Measurements from ENCODE around the gene CDC42EP4. TPM values are rescaled to one million over a fixed set of nuclear protein-coding genes. Genes with fewer than 3 reads are reported as not detected.

The CDC42EP4 gene
- total RNA-seq, 4 donors from 2014 or later: 93.3 to 121 (median 117) TPM

- DNase-seq (ENCODE audit: low spot score in 2 of 2): peak; percentile 58 to 75
- no peak for TF ChIP-seq EP300 (IDR thresholded peaks at IDR 0.05)
- no peak for TF ChIP-seq POLR2A (IDR thresholded peaks at IDR 0.05)
- TF ChIP-seq CTCF (IDR thresholded peaks at IDR 0.05): no peak
These were observed 20.5 kb downstream of the CDC42EP4 start for GRCh38 chr17:73291260-73291801.

GRCh38 chr17:73290399-73291259 lies 21.2 kb downstream of the CDC42EP4 start:
- peak overlapping the region; percentile 76 to 99 (median 88) for H3K27ac ChIP-seq
- H3K9me3 ChIP-seq: no peaks in the 10 kb centered on the region
- TF ChIP-seq CTCF (IDR thresholded peaks at IDR 0.05) (no peak), EP300 (IDR thresholded peaks at IDR 0.05) (no peak), POLR2A (IDR thresholded peaks at IDR 0.05) (no peak)
- H3K27me3 ChIP-seq: no peaks in the 10 kb centered on the region
- no peak overlapping the region for H3K4me3 ChIP-seq
- no peak for DNase-seq (ENCODE audit: low spot score in 2 of 2)
- peaks cover 6 to 100% (median 83%) of the 10 kb centered on the region in 4 donors for H3K4me1 ChIP-seq
- peaks cover 0 to 8% (median 0%) of the 10 kb centered on the region in 3 donors for H3K36me3 ChIP-seq
- 71 to 76% methylated on average over 15 to 16 of the region's 16 CpGs for WGBS, 2 donors

More at GRCh38 chr17:73291260-73291801, 20.5 kb downstream of the CDC42EP4 start:
- peak overlapping the region; percentile 76 to 99 (median 88) for H3K27ac ChIP-seq
- H3K4me1 ChIP-seq: peaks cover 6 to 100% (median 76%) of the 10 kb centered on the region in 4 donors
- H3K9me3 ChIP-seq: no peaks in the 10 kb centered on the region
- no peaks in the 10 kb centered on the region for H3K27me3 ChIP-seq
- 31 to 38% methylated on average over 8 of the region's 8 CpGs for WGBS, 2 donors
- peak overlapping the region in 2 of 4 donors; percentile 30 to 39 for H3K4me3 ChIP-seq
- peaks cover 0 to 1% (median 0%) of the 10 kb centered on the region in 3 donors for H3K36me3 ChIP-seq

- 47 to 49% methylated on average over 7 of the region's 7 CpGs for WGBS, 2 donors
- Histone ChIP-seq H3K27me3 (no peaks in the 10 kb centered on the region), H3K27ac (peak overlapping the region; percentile 76 to 99 (median 88)), H3K9me3 (no peaks in the 10 kb centered on the region), H3K4me1 (peaks cover 6 to 100% (median 91%) of the 10 kb centered on the region in 4 donors), H3K36me3 (peaks cover 0 to 18% (median 0%) of the 10 kb centered on the region in 3 donors), H3K4me3 (no peak overlapping the region)
- TF ChIP-seq CTCF (IDR thresholded peaks at IDR 0.05): no peak
- no peak for TF ChIP-seq POLR2A (IDR thresholded peaks at IDR 0.05)
- no peak for TF ChIP-seq EP300 (IDR thresholded peaks at IDR 0.05)
- DNase-seq (ENCODE audit: low spot score in 2 of 2): no peak
These were observed 22.1 kb downstream of the CDC42EP4 start for GRCh38 chr17:73289549-73290254.

DNA sequence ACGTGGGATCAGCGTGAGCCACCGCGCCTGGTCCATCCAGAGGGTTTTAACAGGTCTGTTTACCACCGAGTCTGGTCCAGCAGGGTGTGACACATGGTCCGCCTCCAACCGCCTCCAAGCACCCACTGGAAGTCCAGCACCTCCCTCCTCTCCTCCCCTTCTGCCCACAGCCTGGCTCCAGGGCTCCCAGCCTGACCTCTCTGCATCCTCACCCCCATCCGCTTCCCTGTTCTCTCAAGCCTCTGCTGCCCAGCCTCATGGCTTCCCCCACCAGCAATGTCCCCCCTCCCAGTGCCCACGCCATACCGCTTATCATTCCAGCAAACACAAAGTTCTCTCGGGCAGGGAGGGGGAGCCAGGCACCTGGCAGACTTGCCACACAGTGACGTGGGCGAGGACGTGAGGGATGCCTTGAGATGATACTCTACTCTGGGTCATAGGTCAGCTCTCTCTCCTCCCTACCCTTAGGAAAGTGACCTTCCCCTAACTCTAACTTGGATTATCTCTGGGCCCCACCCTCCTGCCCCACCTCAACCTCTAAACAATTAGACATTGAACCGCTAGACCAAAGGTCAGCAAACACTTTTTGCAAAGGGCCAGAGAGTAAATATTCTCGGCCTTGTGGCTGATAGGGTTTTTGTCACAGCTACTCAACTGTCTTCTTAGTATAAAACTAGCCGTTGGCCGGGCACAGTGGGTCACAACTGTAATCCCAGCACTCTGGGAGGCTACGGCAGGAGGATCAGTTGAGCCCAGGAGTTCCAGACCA lies 23.1 kb downstream of the CDC42EP4 start:
- Histone ChIP-seq H3K9me3 (no peaks in the 10 kb centered on the region), H3K4me3 (no peak overlapping the region), H3K36me3 (peaks cover 0 to 20% (median 0%) of the 10 kb centered on the region in 3 donors), H3K27ac (peak overlapping the region; percentile 76 to 99 (median 88)), H3K27me3 (no peaks in the 10 kb centered on the region), H3K4me1 (peaks cover 6 to 100% (median 91%) of the 10 kb centered on the region in 4 donors)
- TF ChIP-seq EP300 (IDR thresholded peaks at IDR 0.05) (peak; percentile 52 to 84), CTCF (IDR thresholded peaks at IDR 0.05) (peak in 1 of 5 experiments; percentile 11), POLR2A (IDR thresholded peaks at IDR 0.05) (no peak)
- peak in 1 of 2 donors; percentile 46 for DNase-seq (ENCODE audit: low spot score in 2 of 2)
- 25 to 28% methylated on average over 19 of the region's 19 CpGs for WGBS, 2 donors

Data from tibial nerve (tissue), 4 donors.